Ishikawa (cell line): ENCODE data around the gene ATRNL1.

Experiments
- CREB1 ChIP-seq: IDR thresholded peaks from 2 replicates; pipeline ENCODE4 v1.6.1; 2012; ENCODE audit warnings: low read depth
- EP300 ChIP-seq: IDR thresholded peaks from 2 replicates; pipeline ENCODE4 v1.6.1; 2012; ENCODE audit warnings: borderline replicate concordance
- FOXM1 ChIP-seq: IDR thresholded peaks from 2 replicates; pipeline ENCODE4 v1.6.1; 2012; ENCODE audit warnings: low read depth, borderline replicate concordance
- MAX ChIP-seq: IDR thresholded peaks from 2 replicates; pipeline ENCODE4 v1.6.1; 2012
- RAD21 ChIP-seq: IDR thresholded peaks from 2 replicates; pipeline ENCODE4 v1.6.1; 2012; ENCODE audit warnings: low read depth
- REST ChIP-seq: IDR thresholded peaks from 2 replicates; pipeline ENCODE4 v1.6.1; 2012; ENCODE audit warnings: low read depth, mild to moderate bottlenecking
- TAF1 ChIP-seq: IDR thresholded peaks from 2 replicates; pipeline ENCODE4 v1.6.1; 2012; ENCODE audit warnings: low read depth, mild to moderate bottlenecking
- TCF12 ChIP-seq: IDR thresholded peaks from 2 replicates; pipeline ENCODE4 v1.6.1; 2012; ENCODE audit warnings: low read depth
- TEAD4 ChIP-seq: IDR thresholded peaks from 2 replicates; pipeline ENCODE4 v1.6.1; 2012
- USF1 ChIP-seq: IDR thresholded peaks from 2 replicates; pipeline ENCODE4 v1.6.1; 2012
- YY1 ChIP-seq: IDR thresholded peaks from 2 replicates; pipeline ENCODE4 v1.6.1; 2012; ENCODE audit warnings: low read depth

DNA sequence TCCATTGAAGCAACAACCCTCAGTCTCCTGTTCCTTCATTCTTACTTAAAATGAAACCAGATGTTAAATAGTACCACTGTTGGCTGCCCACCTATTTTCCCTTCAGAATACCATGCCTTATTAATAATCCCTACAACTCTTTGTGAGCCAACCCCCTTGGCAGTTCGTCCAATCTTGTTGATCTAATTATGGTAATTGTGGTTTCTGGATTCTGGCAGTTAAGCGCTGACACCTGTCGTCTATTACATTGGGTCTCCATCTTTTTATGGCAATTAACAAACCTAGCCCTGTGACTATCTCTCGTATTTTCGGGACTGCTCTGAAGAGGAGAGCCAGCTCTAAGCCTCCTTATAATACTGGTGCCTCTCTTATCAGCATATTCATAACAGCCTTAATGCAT lies 432.0 kb downstream of the ATRNL1 start:
- TF ChIP-seq CREB1 (no peak), TAF1 (no peak), RAD21 (no peak), EP300 (no peak), TCF12 (no peak), MAX (no peak), REST (no peak), FOXM1 (no peak), TEAD4 (no peak), USF1 (no peak), YY1 (no peak)
